GM18526 (cell line): ENCODE data around the gene ALDH3B2.

Experiments
- POLR2A ChIP-seq: IDR thresholded peaks from 3 replicates; pipeline ENCODE4 v1.6.1; 2011; ENCODE audit not compliant: insufficient read length; ENCODE audit errors: extremely low read depth

Gene ALDH3B2

GRCh38 chr11:67646535-67647336 lies 27.7 kb downstream of the ALDH3B2 start:
- TF ChIP-seq POLR2A: no peak

- TF ChIP-seq POLR2A: no peak
Measured at GRCh38 chr11:67645521-67646461, 28.6 kb downstream of the ALDH3B2 start.

GRCh38 chr11:67644472-67645418 lies 29.7 kb downstream of the ALDH3B2 start:
- TF ChIP-seq POLR2A: no peak

GRCh38 chr11:67644042-67644441 lies 30.4 kb downstream of the ALDH3B2 start:
- no peak for TF ChIP-seq POLR2A

GRCh38 chr11:67642173-67643120 lies 32.0 kb downstream of the ALDH3B2 start:
- no peak for TF ChIP-seq POLR2A

GRCh38 chr11:67641338-67642172 lies 32.9 kb downstream of the ALDH3B2 start:
- TF ChIP-seq POLR2A: no peak

- no peak for TF ChIP-seq POLR2A
Measured at GRCh38 chr11:67640758-67641337, 33.6 kb downstream of the ALDH3B2 start.

- TF ChIP-seq POLR2A: no peak
Measured at GRCh38 chr11:67640021-67640757, 34.2 kb downstream of the ALDH3B2 start.

- no peak for TF ChIP-seq POLR2A
Measured at GRCh38 chr11:67639438-67639859, 35.0 kb downstream of the ALDH3B2 start, which contains the start of gene TBX10. TBX10 (minus strand) TSS chr11:67639763; CDS start chr11:67639472, 291 bp downstream.

- no peak for TF ChIP-seq POLR2A
Measured at GRCh38 chr11:67638535-67639437, 35.6 kb downstream of the ALDH3B2 start.

GRCh38 chr11:67636962-67637361 lies 37.5 kb downstream of the ALDH3B2 start:
- no peak for TF ChIP-seq POLR2A

GRCh38 chr11:67635231-67635521 lies 39.2 kb downstream of the ALDH3B2 start:
- TF ChIP-seq POLR2A: no peak
